Smooth muscle cell (in vitro differentiated cells): ENCODE measurements around the gene RRH. TPM values are rescaled to one million over a fixed set of nuclear protein-coding genes. Genes with fewer than 3 reads are reported as not detected.
"Not testable (repeated sequence)": the region's sequence is repeated elsewhere in the genome, so short reads cannot be mapped to it uniquely, and the experiment has no call there.

Experiments
- DNase-seq: peaks from one replicate; lab custom pipeline; 2025; ENCODE audit not compliant: unreplicated experiment; lab: John Stamatoyannopoulos, UW
- H2AFZ ChIP-seq: fragments of 200-600 bp; sonication (generic); 2 replicates; pipeline ENCODE4 v1.6.0; 2016; ENCODE audit warnings: antibody characterized with exemption, low read depth, mild to moderate bottlenecking
- H3F3A ChIP-seq: fragments of 200-600 bp; sonication (generic); 2 replicates; pipeline ENCODE4 v1.6.0; 2017; ENCODE audit warnings: antibody characterized with exemption, low read depth
- H3K27ac ChIP-seq: fragments of 200-600 bp; sonication (generic); 2 replicates; pipeline ENCODE4 v1.5.1; 2016; ENCODE audit warnings: low read depth, mild to moderate bottlenecking
- H3K27me3 ChIP-seq: fragments of 200-600 bp; sonication (generic); 2 replicates; pipeline ENCODE4 v1.6.1; 2016; ENCODE audit warnings: low read depth, mild to moderate bottlenecking
- H3K36me3 ChIP-seq: fragments of 200-600 bp; sonication (generic); 2 replicates; pipeline ENCODE4 v1.5.1; 2016; ENCODE audit warnings: low read depth
- H3K4me1 ChIP-seq: fragments of 200-600 bp; sonication (generic); 2 replicates; pipeline ENCODE4 v1.5.1; 2016; ENCODE audit warnings: low read depth
- H3K4me2 ChIP-seq: fragments of 200-600 bp; sonication (generic); 2 replicates; pipeline ENCODE4 v1.6.0; 2016; ENCODE audit warnings: mild to moderate bottlenecking
- H3K4me3 ChIP-seq: fragments of 200-600 bp; sonication (generic); 2 replicates; pipeline ENCODE4 v1.5.1; 2016; ENCODE audit warnings: mild to moderate bottlenecking
- H3K79me2 ChIP-seq: fragments of 200-600 bp; sonication (generic); 2 replicates; pipeline ENCODE4 v1.6.0; 2016; ENCODE audit warnings: low read depth, mild to moderate bottlenecking
- H3K9ac ChIP-seq: fragments of 200-600 bp; sonication (generic); 2 replicates; pipeline ENCODE4 v1.6.0; 2016; ENCODE audit warnings: low read depth
- H3K9me3 ChIP-seq: fragments of 200-600 bp; sonication (generic); replicated peaks from 2 replicates; pipeline ENCODE4 v1.5.1; 2016; ENCODE audit warnings: low read depth
- H4K20me1 ChIP-seq: fragments of 200-600 bp; sonication (generic); 2 replicates; pipeline ENCODE4 v1.6.0; 2016; ENCODE audit warnings: low read depth
- CTCF ChIP-seq: fragments of 200-600 bp; sonication (generic); IDR thresholded peaks from 2 replicates; pipeline ENCODE4 v1.5.1; 2017; ENCODE audit warnings: borderline replicate concordance, mild to moderate bottlenecking, antibody characterized with exemption; ENCODE audit not compliant: insufficient read depth, poor library complexity, severe bottlenecking
- WGBS: methylation state at CpG from one replicate; pipeline ENCODE4 v1.1.7; 2016; ENCODE audit warnings: low lambda C conversion rate; 5-methylcytosine and 5-hydroxymethylcytosine counted together
- polyA plus RNA-seq: library from polyadenylated mRNA; unstranded; fragments of >200 nt; fragmentation: Nextera tagmentation; extraction: Ambion mirVana; gene quantifications from 2 replicates; pipeline ENCODE4 v1.2.1, GENCODE V29; 2016
- total RNA-seq: library from RNA; depleted of rRNA; stranded (reverse); fragments of >200 nt; gene quantifications from 2 replicates; pipeline ENCODE4 v1.2.3, GENCODE V29; 2014

Gene RRH
- not detected in 2 replicates for total RNA-seq
- not detected in 2 replicates for polyA plus RNA-seq

- Histone ChIP-seq H4K20me1 (no peaks in the 10 kb centered on the region), H3K9me3 (no peaks in the 10 kb centered on the region), H3K4me2 (no peak within 1 kb of the TSS), H3F3A (peaks cover 5% of the 10 kb centered on the region), H3K27ac (no peak within 1 kb of the TSS), H3K4me1 (no peaks in the 10 kb centered on the region), H3K79me2 (no peaks in the 10 kb centered on the region), H3K36me3 (peaks cover 12% of the 10 kb centered on the region), H2AFZ (no peak within 1 kb of the TSS), H3K27me3 (no peaks in the 10 kb centered on the region), H3K9ac (no peak within 1 kb of the TSS), H3K4me3 (no peak within 1 kb of the TSS)
- TF ChIP-seq CTCF = no peak
- 90% methylated on average over 2 of the region's 2 CpGs for WGBS
- no peak for DNase-seq
Observed at GRCh38 chr4:109827672-109828071, at the start of gene RRH. RRH (plus strand) TSS chr4:109827972; CDS start chr4:109828028, 56 bp downstream.

- H3F3A ChIP-seq, H3K4me1 ChIP-seq, H3K9me3 ChIP-seq, H3K36me3 ChIP-seq, H3K27ac ChIP-seq, H2AFZ ChIP-seq, H4K20me1 ChIP-seq, H3K4me2 ChIP-seq, H3K4me3 ChIP-seq, H3K79me2 ChIP-seq, H3K27me3 ChIP-seq, DNase-seq, H3K9ac ChIP-seq: not testable (repeated sequence)
- WGBS = 98% methylated on average over 2 of the region's 2 CpGs
Observed at GRCh38 chr4:109782092-109782491, 45.7 kb upstream of the RRH start.

GRCh38 chr4:109786846-109787245 is 40.9 kb upstream of the RRH start:
- Histone ChIP-seq H3K9me3 (peaks cover 5% of the 10 kb centered on the region), H3K4me1 (no peaks in the 10 kb centered on the region), H3K27ac (no peak overlapping the region), H3K4me3 (no peak overlapping the region), H3K27me3 (no peaks in the 10 kb centered on the region), H3F3A (no peaks in the 10 kb centered on the region), H3K36me3 (no peaks in the 10 kb centered on the region), H3K9ac (no peak overlapping the region), H2AFZ (no peak overlapping the region), H3K79me2 (no peaks in the 10 kb centered on the region), H3K4me2 (no peak overlapping the region), H4K20me1 (no peaks in the 10 kb centered on the region)
- TF ChIP-seq CTCF = no peak
- DNase-seq = no peak
- 96% methylated on average over 1 of the region's 1 CpG for WGBS

- Histone ChIP-seq H3F3A (no peaks in the 10 kb centered on the region), H3K4me1 (no peaks in the 10 kb centered on the region), H3K27me3 (no peaks in the 10 kb centered on the region), H3K9me3 (peaks cover 5% of the 10 kb centered on the region), H3K9ac (no peak overlapping the region), H3K27ac (no peak overlapping the region), H4K20me1 (no peaks in the 10 kb centered on the region), H2AFZ (no peak overlapping the region), H3K36me3 (no peaks in the 10 kb centered on the region), H3K4me2 (no peak overlapping the region), H3K79me2 (no peaks in the 10 kb centered on the region), H3K4me3 (no peak overlapping the region)
- no peak for TF ChIP-seq CTCF
- WGBS = 97% methylated on average over 1 of the region's 1 CpG
- DNase-seq = no peak
Observed at GRCh38 chr4:109787807-109788206, 40.0 kb upstream of the RRH start.
